ENCODE results near the gene LINC00305.

DNA sequence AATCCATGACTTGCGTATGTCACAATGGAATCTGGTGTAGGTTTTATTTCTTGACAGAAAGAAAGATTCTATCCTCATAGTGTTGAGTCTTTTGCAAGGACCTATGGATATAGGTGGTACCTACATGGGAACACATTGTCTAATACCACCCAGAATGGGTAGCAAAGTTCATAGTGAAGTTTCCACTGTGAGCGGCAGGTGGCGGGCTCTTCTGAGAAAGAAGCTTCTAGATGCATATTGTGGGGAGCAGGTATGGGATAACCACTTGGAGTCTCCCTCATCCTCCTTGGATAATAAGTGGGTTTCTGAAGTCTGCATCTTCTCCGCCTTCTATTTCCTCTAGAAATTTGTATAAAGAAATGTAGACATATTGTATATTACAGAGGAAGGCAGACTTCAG lies 44.9 kb downstream of the LINC00305 start:
- TF ChIP-seq, protein P1, sequence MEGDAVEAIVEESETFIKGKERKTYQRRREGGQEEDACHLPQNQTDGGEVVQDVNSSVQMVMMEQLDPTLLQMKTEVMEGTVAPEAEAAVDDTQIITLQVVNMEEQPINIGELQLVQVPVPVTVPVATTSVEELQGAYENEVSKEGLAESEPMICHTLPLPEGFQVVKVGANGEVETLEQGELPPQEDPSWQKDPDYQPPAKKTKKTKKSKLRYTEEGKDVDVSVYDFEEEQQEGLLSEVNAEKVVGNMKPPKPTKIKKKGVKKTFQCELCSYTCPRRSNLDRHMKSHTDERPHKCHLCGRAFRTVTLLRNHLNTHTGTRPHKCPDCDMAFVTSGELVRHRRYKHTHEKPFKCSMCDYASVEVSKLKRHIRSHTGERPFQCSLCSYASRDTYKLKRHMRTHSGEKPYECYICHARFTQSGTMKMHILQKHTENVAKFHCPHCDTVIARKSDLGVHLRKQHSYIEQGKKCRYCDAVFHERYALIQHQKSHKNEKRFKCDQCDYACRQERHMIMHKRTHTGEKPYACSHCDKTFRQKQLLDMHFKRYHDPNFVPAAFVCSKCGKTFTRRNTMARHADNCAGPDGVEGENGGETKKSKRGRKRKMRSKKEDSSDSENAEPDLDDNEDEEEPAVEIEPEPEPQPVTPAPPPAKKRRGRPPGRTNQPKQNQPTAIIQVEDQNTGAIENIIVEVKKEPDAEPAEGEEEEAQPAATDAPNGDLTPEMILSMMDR (IDR thresholded peaks at IDR 0.05), result peak in 1 of 5 experiments; percentile 8
- TF ChIP-seq POLR2A (IDR thresholded peaks at IDR 0.05), result no peak
